Esophagus muscularis mucosa (tissue), 4 donors: ENCODE results near the gene MARCHF11. TPM values are rescaled to one million over a fixed set of nuclear protein-coding genes. Genes with fewer than 3 reads are reported as not detected.

ENCODE experiments used
- DNase-seq: peaks from one replicate; pipeline ENCODE4 v3.0.0-alpha.2; 2017; ENCODE audit errors: extremely low spot score
- H3K27ac ChIP-seq, 4 donors: fragments of 200-600 bp; sonication (generic); replicated peaks in 1 of 4; 1 replicate in 3 of 4; 2 replicates in 1 of 4; pipeline ENCODE4 v1.5.1; 2016 to 2019; ENCODE audit warnings: mild to moderate bottlenecking in 1 of 4
- H3K27me3 ChIP-seq, 4 donors: fragments of 200-600 bp; sonication (generic); one replicate each; pipeline versions ENCODE4 v1.5.1 to v1.6.0; 2016 to 2019
- H3K36me3 ChIP-seq, 4 donors: fragments of 200-600 bp; sonication (generic); one replicate each; pipeline ENCODE4 v1.5.1; 2016 to 2019
- H3K4me1 ChIP-seq, 4 donors: fragments of 200-600 bp; sonication (generic); one replicate each; pipeline ENCODE4 v1.5.1; 2016 to 2019
- H3K4me3 ChIP-seq, 4 donors: fragments of 200-600 bp; sonication (generic); 1 replicate in 2 of 4; 2 replicates in 2 of 4; pipeline ENCODE4 v1.5.1; 2016 to 2019; ENCODE audit warnings: mild to moderate bottlenecking in 4 of 4, moderate library complexity in 1 of 4
- H3K9me3 ChIP-seq, 4 donors: fragments of 200-600 bp; sonication (generic); 1 replicate in 3 of 4; 2 replicates in 1 of 4; pipeline ENCODE4 v1.5.1; 2016 to 2019
- CTCF ChIP-seq, 3 experiments: fragments of 200-600 bp in 2 of 3; fragments of 450-650 bp in 1 of 3; sonication (generic) in 2 of 3; IDR thresholded peaks; one replicate each; pipeline ENCODE4 v1.5.1; 2017 to 2019; ENCODE audit warnings: antibody characterized with exemption in 3 of 3, mild to moderate bottlenecking in 2 of 3, moderate library complexity in 1 of 3
- EP300 ChIP-seq: sonication (generic); formaldehyde crosslinking; IDR thresholded peaks from one replicate; pipeline ENCODE4 v1.6.1; 2017; ENCODE audit warnings: antibody characterized with exemption
- POLR2A ChIP-seq: fragments of 450-650 bp; IDR thresholded peaks from one replicate; pipeline ENCODE4 v1.6.1; 2017; ENCODE audit warnings: antibody characterized with exemption, moderate library complexity, mild to moderate bottlenecking, low read depth
- POLR2AphosphoS5 ChIP-seq, 2 donors: sonication (generic); formaldehyde crosslinking; IDR thresholded peaks; one replicate each; pipeline ENCODE4 v1.6.1; 2017; ENCODE audit warnings: antibody characterized with exemption in 2 of 2
- WGBS: methylation state at CpG from one replicate; pipeline ENCODE4 v1.1.5; 2018; 5-methylcytosine and 5-hydroxymethylcytosine counted together
- intact Hi-C: fragments of 100-400 bp; cut with DNase I; formaldehyde crosslinking; loops from one replicate; pipeline ENCODE4 v1.15.1; 2023
- total RNA-seq, 4 donors: library from RNA; depleted of rRNA; stranded (reverse); fragments of >200 nt; gene quantifications; one replicate each; pipeline versions ENCODE4 v1.1.0 to v1.2.1, GENCODE V29; 2016

MARCHF11 gene
- total RNA-seq, 4 donors from 2014 or later, result 0.42 TPM; not detected in 3

- DNase-seq, result no peak
- 65% methylated on average over 3 of the region's 3 CpGs for WGBS
- intact Hi-C loops, result no loop called here
- TF ChIP-seq POLR2A, result no peak
- TF ChIP-seq CTCF (IDR thresholded peaks at IDR 0.05), result no peak
- TF ChIP-seq POLR2AphosphoS5 (IDR thresholded peaks at IDR 0.05), result no peak
- no peak for TF ChIP-seq EP300
- H3K4me3 ChIP-seq, result no peak overlapping the region
- H3K27me3 ChIP-seq, result peaks cover 0 to 3% (median 0%) of the 10 kb centered on the region in 4 donors
- no peaks in the 10 kb centered on the region for H3K4me1 ChIP-seq
- H3K27ac ChIP-seq, result no peak overlapping the region
- H3K36me3 ChIP-seq, result no peaks in the 10 kb centered on the region
- peaks cover 0 to 22% (median 9%) of the 10 kb centered on the region in 4 donors for H3K9me3 ChIP-seq
Observed at GRCh38 chr5:16108418-16108817, 71.2 kb downstream of the MARCHF11 start.

- Histone ChIP-seq H3K27ac (no peak overlapping the region), H3K36me3 (no peaks in the 10 kb centered on the region), H3K27me3 (peaks cover 0 to 3% (median 0%) of the 10 kb centered on the region in 4 donors), H3K4me1 (no peaks in the 10 kb centered on the region), H3K9me3 (peaks cover 0 to 32% (median 9%) of the 10 kb centered on the region in 4 donors), H3K4me3 (no peak overlapping the region)
- 100% methylated on average over 1 of the region's 2 CpGs for WGBS
- DNase-seq, result no peak
- no peak for TF ChIP-seq POLR2A
- no peak for TF ChIP-seq CTCF (IDR thresholded peaks at IDR 0.05)
- TF ChIP-seq EP300, result no peak
- no peak for TF ChIP-seq POLR2AphosphoS5 (IDR thresholded peaks at IDR 0.05)
- intact Hi-C loops, result no loop called here
Observed at GRCh38 chr5:16104961-16105360, 74.6 kb downstream of the MARCHF11 start.

GRCh38 chr5:16095612-16096011, 84.0 kb downstream of the MARCHF11 start:
- intact Hi-C loops, result no loop called here
- Histone ChIP-seq H3K27me3 (peaks cover 0 to 10% (median 0%) of the 10 kb centered on the region in 4 donors), H3K4me3 (no peak overlapping the region), H3K27ac (no peak overlapping the region), H3K36me3 (no peaks in the 10 kb centered on the region), H3K9me3 (no peaks in the 10 kb centered on the region), H3K4me1 (no peaks in the 10 kb centered on the region)
- DNase-seq, result no peak
- WGBS, result 57% methylated on average over 5 of the region's 5 CpGs
- TF ChIP-seq EP300 (no peak), POLR2AphosphoS5 (IDR thresholded peaks at IDR 0.05) (no peak), CTCF (IDR thresholded peaks at IDR 0.05) (no peak), POLR2A (no peak)

GRCh38 chr5:16090270-16090669, 89.3 kb downstream of the MARCHF11 start:
- Histone ChIP-seq H3K27me3 (peaks cover 0 to 4% (median 0%) of the 10 kb centered on the region in 4 donors), H3K27ac (no peak overlapping the region), H3K4me3 (no peak overlapping the region), H3K9me3 (no peaks in the 10 kb centered on the region), H3K4me1 (no peaks in the 10 kb centered on the region), H3K36me3 (no peaks in the 10 kb centered on the region)
- TF ChIP-seq POLR2AphosphoS5 (IDR thresholded peaks at IDR 0.05) (no peak), POLR2A (no peak), EP300 (no peak), CTCF (IDR thresholded peaks at IDR 0.05) (no peak)
- intact Hi-C loops, result no loop called here
- DNase-seq, result no peak
- 95% methylated on average over 6 of the region's 6 CpGs for WGBS

- no peak for TF ChIP-seq CTCF (IDR thresholded peaks at IDR 0.05)
- no peak for TF ChIP-seq POLR2AphosphoS5 (IDR thresholded peaks at IDR 0.05)
- Histone ChIP-seq H3K27me3 (peaks cover 0 to 5% (median 0%) of the 10 kb centered on the region in 4 donors), H3K4me1 (no peaks in the 10 kb centered on the region), H3K4me3 (no peak overlapping the region), H3K27ac (no peak overlapping the region), H3K9me3 (no peaks in the 10 kb centered on the region), H3K36me3 (no peaks in the 10 kb centered on the region)
- intact Hi-C loops, result no loop called here
- 89% methylated on average over 3 of the region's 4 CpGs for WGBS
- no peak for DNase-seq
Observed at GRCh38 chr5:16082982-16083381, 96.6 kb downstream of the MARCHF11 start.
